ENCODE measurements around the gene PPM1L.
"Not testable (repeated sequence)": the region's sequence is repeated elsewhere in the genome, so short reads cannot be mapped to it uniquely, and the experiment has no call there.

The PPM1L gene

GRCh38 chr3:160992712-160993111 lies 236.7 kb downstream of the PPM1L start:
- no peak overlapping the region for H3K4ac ChIP-seq (ENCODE audit: low read depth, low read length)
- WGBS (ENCODE audit: extremely low coverage, insufficient coverage, low lambda C conversion rate): no CpG with 5 or more reads among the region's 3 CpGs
- H3K27me3 ChIP-seq (ENCODE audit: insufficient read depth, low read length, poor library complexity): no peaks in the 10 kb centered on the region
- H2BK5ac ChIP-seq (ENCODE audit: low read length): no peak overlapping the region
- no peaks in the 10 kb centered on the region for H3K4me1 ChIP-seq (ENCODE audit: control insufficient read depth, low read depth, low read length)
- no peak overlapping the region for H2BK120ac ChIP-seq (ENCODE audit: low read depth, low read length)
- no peak overlapping the region for H4K5ac ChIP-seq (ENCODE audit: low read length)
- no peak for DNase-seq
- H2BK15ac ChIP-seq (replicated peaks; ENCODE audit: low read depth): no peak overlapping the region
- no peak overlapping the region for H4K8ac ChIP-seq (ENCODE audit: low read depth, low read length)
- H3K56ac ChIP-seq (ENCODE audit: low read length): no peak overlapping the region
- no peak overlapping the region for H3K27ac ChIP-seq (ENCODE audit: low read depth, low read length)
- H3K79me1 ChIP-seq (ENCODE audit: low read length): no peaks in the 10 kb centered on the region
- no peaks in the 10 kb centered on the region for H3K79me2 ChIP-seq (ENCODE audit: control insufficient read depth, insufficient read depth, low read length)
- H3K4me3 ChIP-seq (ENCODE audit: low read length): no peak overlapping the region
- H3K9ac ChIP-seq (ENCODE audit: low read length): no peak overlapping the region
- H3K23ac ChIP-seq (ENCODE audit: low read length): no peak overlapping the region
- no peak overlapping the region for H3K18ac ChIP-seq (ENCODE audit: low read length)
- H3K36me3 ChIP-seq (ENCODE audit: control insufficient read depth, insufficient read depth, low read length): no peaks in the 10 kb centered on the region
- no peak overlapping the region for H2AK5ac ChIP-seq (ENCODE audit: low read length)
- H3K4me2 ChIP-seq (ENCODE audit: low read length): no peak overlapping the region

DNA sequence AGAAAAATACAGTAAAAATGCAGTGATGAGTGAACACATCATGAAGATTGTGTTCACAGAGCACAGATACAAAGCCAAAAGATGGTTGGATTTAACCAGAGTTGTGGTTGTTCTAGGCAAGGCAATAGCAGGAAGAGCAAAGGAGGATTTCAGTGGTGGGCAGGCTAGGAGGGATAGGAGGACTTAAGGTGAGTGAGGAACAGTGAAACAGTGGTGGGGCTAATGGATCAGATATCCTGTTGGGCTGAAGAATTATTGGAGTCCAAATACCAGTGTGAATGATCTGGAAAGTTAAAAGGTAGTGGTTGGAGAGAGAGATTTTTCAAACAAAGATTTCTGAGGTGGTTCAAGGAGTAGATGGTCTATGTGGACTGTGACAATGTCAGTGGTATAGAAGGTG lies 240.8 kb downstream of the PPM1L start:
- Histone ChIP-seq H3K9ac (ENCODE audit: low read length) (no peak overlapping the region), H4K8ac (ENCODE audit: low read depth, low read length) (no peak overlapping the region), H2BK15ac (replicated peaks; ENCODE audit: low read depth) (no peak overlapping the region), H3K79me1 (ENCODE audit: low read length) (no peaks in the 10 kb centered on the region), H3K79me2 (ENCODE audit: control insufficient read depth, insufficient read depth, low read length) (no peaks in the 10 kb centered on the region), H3K4me3 (ENCODE audit: low read length) (no peak overlapping the region), H3K56ac (ENCODE audit: low read length) (no peak overlapping the region), H3K4me1 (ENCODE audit: control insufficient read depth, low read depth, low read length) (no peaks in the 10 kb centered on the region), H3K4ac (ENCODE audit: low read depth, low read length) (no peak overlapping the region), H3K18ac (ENCODE audit: low read length) (no peak overlapping the region), H3K27ac (ENCODE audit: low read depth, low read length) (no peak overlapping the region), H2BK120ac (ENCODE audit: low read depth, low read length) (no peak overlapping the region), H2AK5ac (ENCODE audit: low read length) (no peak overlapping the region), H4K5ac (ENCODE audit: low read length) (no peak overlapping the region), H3K23ac (ENCODE audit: low read length) (no peak overlapping the region), H3K27me3 (ENCODE audit: insufficient read depth, low read length, poor library complexity) (no peaks in the 10 kb centered on the region), H3K36me3 (ENCODE audit: control insufficient read depth, insufficient read depth, low read length) (no peaks in the 10 kb centered on the region), H2BK5ac (ENCODE audit: low read length) (no peak overlapping the region), H3K4me2 (ENCODE audit: low read length) (no peak overlapping the region)
- no peak for DNase-seq

- no peaks in the 10 kb centered on the region for H3K79me2 ChIP-seq (ENCODE audit: control insufficient read depth, insufficient read depth, low read length)
- H2BK5ac ChIP-seq (ENCODE audit: low read length): no peak overlapping the region
- no peak overlapping the region for H2AK5ac ChIP-seq (ENCODE audit: low read length)
- no peak overlapping the region for H3K9ac ChIP-seq (ENCODE audit: low read length)
- H3K4me2 ChIP-seq (ENCODE audit: low read length): no peak overlapping the region
- H3K56ac ChIP-seq (ENCODE audit: low read length): no peak overlapping the region
- no CpG with 5 or more reads among the region's 1 CpG for WGBS (ENCODE audit: extremely low coverage, insufficient coverage, low lambda C conversion rate)
- no peak overlapping the region for H3K23ac ChIP-seq (ENCODE audit: low read length)
- no peak overlapping the region for H4K8ac ChIP-seq (ENCODE audit: low read depth, low read length)
- no peak for DNase-seq
- no peaks in the 10 kb centered on the region for H3K79me1 ChIP-seq (ENCODE audit: low read length)
- H3K4me1 ChIP-seq (ENCODE audit: control insufficient read depth, low read depth, low read length): no peaks in the 10 kb centered on the region
- no peak overlapping the region for H3K4ac ChIP-seq (ENCODE audit: low read depth, low read length)
- no peak overlapping the region for H2BK120ac ChIP-seq (ENCODE audit: low read depth, low read length)
- H2BK15ac ChIP-seq (replicated peaks; ENCODE audit: low read depth): no peak overlapping the region
- no peak overlapping the region for H3K4me3 ChIP-seq (ENCODE audit: low read length)
- no peaks in the 10 kb centered on the region for H3K27me3 ChIP-seq (ENCODE audit: insufficient read depth, low read length, poor library complexity)
- no peak overlapping the region for H3K18ac ChIP-seq (ENCODE audit: low read length)
- no peaks in the 10 kb centered on the region for H3K36me3 ChIP-seq (ENCODE audit: control insufficient read depth, insufficient read depth, low read length)
- H3K27ac ChIP-seq (ENCODE audit: low read depth, low read length): no peak overlapping the region
- no peak overlapping the region for H4K5ac ChIP-seq (ENCODE audit: low read length)
Measured at GRCh38 chr3:160998581-160998980, 242.6 kb downstream of the PPM1L start.

- Histone ChIP-seq H3K56ac (ENCODE audit: low read length) (no peak overlapping the region), H3K79me2 (ENCODE audit: control insufficient read depth, insufficient read depth, low read length) (no peaks in the 10 kb centered on the region), H3K4me2 (ENCODE audit: low read length) (no peak overlapping the region), H2BK120ac (ENCODE audit: low read depth, low read length) (no peak overlapping the region), H3K23ac (ENCODE audit: low read length) (no peak overlapping the region), H3K18ac (ENCODE audit: low read length) (no peak overlapping the region), H2BK15ac (replicated peaks; ENCODE audit: low read depth) (no peak overlapping the region), H3K27me3 (ENCODE audit: insufficient read depth, low read length, poor library complexity) (no peaks in the 10 kb centered on the region), H2AK5ac (ENCODE audit: low read length) (no peak overlapping the region), H3K79me1 (ENCODE audit: low read length) (no peaks in the 10 kb centered on the region), H3K4me1 (ENCODE audit: control insufficient read depth, low read depth, low read length) (no peaks in the 10 kb centered on the region), H3K36me3 (ENCODE audit: control insufficient read depth, insufficient read depth, low read length) (no peaks in the 10 kb centered on the region), H3K4ac (ENCODE audit: low read depth, low read length) (no peak overlapping the region), H3K9ac (ENCODE audit: low read length) (no peak overlapping the region), H2BK5ac (ENCODE audit: low read length) (no peak overlapping the region), H3K4me3 (ENCODE audit: low read length) (no peak overlapping the region), H3K27ac (ENCODE audit: low read depth, low read length) (no peak overlapping the region), H4K8ac (ENCODE audit: low read depth, low read length) (no peak overlapping the region), H4K5ac (ENCODE audit: low read length) (no peak overlapping the region)
- WGBS (ENCODE audit: extremely low coverage, insufficient coverage, low lambda C conversion rate): no CpG with 5 or more reads among the region's 5 CpGs
- DNase-seq: no peak
Measured at GRCh38 chr3:160999274-160999673, 243.2 kb downstream of the PPM1L start.

DNA sequence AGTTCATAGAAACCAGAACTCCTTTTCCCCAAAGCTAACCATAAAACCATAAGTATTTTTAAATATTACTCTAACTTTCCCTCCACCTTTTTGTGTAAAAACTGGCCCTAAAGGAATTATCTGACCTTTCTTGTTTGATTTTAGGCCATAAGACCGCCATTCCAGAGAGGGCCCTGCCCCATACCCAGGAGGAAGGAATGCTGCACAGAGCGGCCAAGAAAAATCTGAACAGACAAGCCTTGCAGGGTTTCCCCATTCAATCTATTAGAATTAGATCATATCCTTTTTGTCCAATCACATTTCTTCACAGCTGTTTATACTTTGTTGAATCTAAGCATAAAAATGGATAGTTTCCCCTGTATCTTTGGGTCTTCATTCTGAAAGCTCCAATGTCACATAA lies 252.1 kb downstream of the PPM1L start:
- H2AK5ac ChIP-seq (ENCODE audit: low read length): no peak overlapping the region

GRCh38 chr3:161010151-161010550 lies 254.1 kb downstream of the PPM1L start:
- not testable (repeated sequence) for H3K79me2 ChIP-seq (ENCODE audit: control insufficient read depth, insufficient read depth, low read length); DNase-seq; H3K9ac ChIP-seq (ENCODE audit: low read length); H3K4me2 ChIP-seq (ENCODE audit: low read length); H3K27me3 ChIP-seq (ENCODE audit: insufficient read depth, low read length, poor library complexity); H3K18ac ChIP-seq (ENCODE audit: low read length); H2BK120ac ChIP-seq (ENCODE audit: low read depth, low read length); H2AK5ac ChIP-seq (ENCODE audit: low read length); H3K4ac ChIP-seq (ENCODE audit: low read depth, low read length); H3K4me3 ChIP-seq (ENCODE audit: low read length); H4K8ac ChIP-seq (ENCODE audit: low read depth, low read length); H3K23ac ChIP-seq (ENCODE audit: low read length); H3K79me1 ChIP-seq (ENCODE audit: low read length); H2BK5ac ChIP-seq (ENCODE audit: low read length); H3K56ac ChIP-seq (ENCODE audit: low read length); H3K4me1 ChIP-seq (ENCODE audit: control insufficient read depth, low read depth, low read length); H3K27ac ChIP-seq (ENCODE audit: low read depth, low read length); H4K5ac ChIP-seq (ENCODE audit: low read length); H2BK15ac ChIP-seq (replicated peaks; ENCODE audit: low read depth); H3K36me3 ChIP-seq (ENCODE audit: control insufficient read depth, insufficient read depth, low read length)
- WGBS (ENCODE audit: extremely low coverage, insufficient coverage, low lambda C conversion rate): no CpG with 5 or more reads among the region's 2 CpGs

More for the DNA sequence above, 252.1 kb downstream of the PPM1L start:
- Histone ChIP-seq H3K79me1 (ENCODE audit: low read length) (no peaks in the 10 kb centered on the region), H3K4me1 (ENCODE audit: control insufficient read depth, low read depth, low read length) (no peaks in the 10 kb centered on the region), H3K23ac (ENCODE audit: low read length) (no peak overlapping the region), H3K79me2 (ENCODE audit: control insufficient read depth, insufficient read depth, low read length) (no peaks in the 10 kb centered on the region), H3K18ac (ENCODE audit: low read length) (no peak overlapping the region), H3K4me2 (ENCODE audit: low read length) (no peak overlapping the region), H3K4me3 (ENCODE audit: low read length) (no peak overlapping the region), H3K56ac (ENCODE audit: low read length) (no peak overlapping the region), H3K4ac (ENCODE audit: low read depth, low read length) (no peak overlapping the region), H2BK15ac (replicated peaks; ENCODE audit: low read depth) (no peak overlapping the region), H3K27ac (ENCODE audit: low read depth, low read length) (no peak overlapping the region), H3K9ac (ENCODE audit: low read length) (no peak overlapping the region), H3K27me3 (ENCODE audit: insufficient read depth, low read length, poor library complexity) (no peaks in the 10 kb centered on the region), H2BK120ac (ENCODE audit: low read depth, low read length) (no peak overlapping the region), H4K8ac (ENCODE audit: low read depth, low read length) (no peak overlapping the region), H2BK5ac (ENCODE audit: low read length) (no peak overlapping the region), H3K36me3 (ENCODE audit: control insufficient read depth, insufficient read depth, low read length) (no peaks in the 10 kb centered on the region), H4K5ac (ENCODE audit: low read length) (no peak overlapping the region)
- no peak for DNase-seq
- no CpG with 5 or more reads among the region's 2 CpGs for WGBS (ENCODE audit: extremely low coverage, insufficient coverage, low lambda C conversion rate)

All from mesendoderm (in vitro differentiated cells).